Activated CD4-positive, alpha-beta memory T cell treated with anti-CD3 and anti-CD28 coated beads for 36 hours (primary cell): Measurements from ENCODE around the gene ITPR1. TPM values are rescaled to one million over a fixed set of nuclear protein-coding genes. Genes with fewer than 3 reads are reported as not detected.

Source experiments
- CTCF ChIA-PET: fragments of 350-600 bp; sonication (Branson Sonifier 250); formaldehyde crosslinking; loops from one replicate; lab custom pipeline; 2021; ENCODE audit warnings: antibody characterized with exemption, inconsistent platforms; lab: Charles Lee
- POLR2A ChIA-PET: fragments of 350-600 bp; sonication (Branson Sonifier 250); formaldehyde crosslinking; loops from one replicate; lab custom pipeline; 2021; ENCODE audit warnings: antibody characterized with exemption; lab: Charles Lee
- DNase-seq: peaks from one replicate; pipeline ENCODE4 v3.0.0-alpha.2; 2020
- H3K27ac Mint-ChIP-seq: one replicate; pipeline ENCODE4 v1.8.0; 2021; ENCODE audit warnings: mixed read lengths
- H3K27me3 Mint-ChIP-seq: one replicate; pipeline ENCODE4 v1.8.0; 2021; ENCODE audit warnings: mixed read lengths
- H3K36me3 Mint-ChIP-seq: one replicate; pipeline ENCODE4 v1.8.0; 2021; ENCODE audit warnings: mixed read lengths
- H3K4me1 Mint-ChIP-seq: one replicate; pipeline ENCODE4 v1.8.0; 2021; ENCODE audit warnings: low read depth, mixed read lengths
- H3K4me3 Mint-ChIP-seq: one replicate; pipeline ENCODE4 v1.8.0; 2021; ENCODE audit warnings: mild to moderate bottlenecking, mixed read lengths
- H3K9me3 Mint-ChIP-seq: one replicate; pipeline ENCODE4 v1.8.0; 2021; ENCODE audit warnings: mixed read lengths
- intact Hi-C: fragments of 100-400 bp; cut with micrococcal nuclease; formaldehyde crosslinking; loops from one replicate; pipeline ENCODE4 v1.15.1; 2023
- total RNA-seq, 2 experiments: library from RNA; stranded (reverse); gene quantifications; one replicate each; pipeline ENCODE4 v1.2.3, GENCODE V29; 2021

ITPR1 gene
- total RNA-seq, 2 experiments from 2014 or later, result 49.1 to 53.1 TPM

DNA sequence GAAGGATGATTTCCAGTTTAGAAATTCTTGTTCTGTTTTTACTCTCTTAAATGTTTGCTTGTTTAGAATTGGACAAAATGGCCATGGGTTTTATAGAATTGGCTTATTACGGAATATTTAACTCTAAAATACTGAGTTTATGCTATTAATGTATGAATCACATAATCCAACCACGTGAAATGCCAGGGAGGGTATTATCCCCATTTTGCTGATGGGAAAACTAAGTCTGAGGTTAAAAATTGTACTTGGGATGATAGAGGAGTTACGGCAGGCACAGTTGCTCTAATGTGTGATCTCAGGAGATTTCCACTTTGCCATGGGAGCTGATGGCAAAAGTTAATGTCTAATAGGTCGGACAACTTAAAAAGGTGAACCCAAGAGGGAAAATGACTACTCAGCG lies 194.4 kb downstream of the ITPR1 start:
- ChIA-PET CTCF (interaction anchor here (0.7 kb wide), 1 partner anchor 19 kb away, joined by 3 read pairs; no protein-coding TSS in a partner anchor), POLR2A (no interaction called here)
- DNase-seq, result no peak
- Mint-ChIP-seq H3K27me3 (no peaks in the 10 kb centered on the region), H3K36me3 (peaks cover 61% of the 10 kb centered on the region), H3K4me1 (no peaks in the 10 kb centered on the region), H3K9me3 (peaks cover 11% of the 10 kb centered on the region), H3K27ac (no peak overlapping the region), H3K4me3 (no peak overlapping the region)
- intact Hi-C loops, result no loop called here

DNA sequence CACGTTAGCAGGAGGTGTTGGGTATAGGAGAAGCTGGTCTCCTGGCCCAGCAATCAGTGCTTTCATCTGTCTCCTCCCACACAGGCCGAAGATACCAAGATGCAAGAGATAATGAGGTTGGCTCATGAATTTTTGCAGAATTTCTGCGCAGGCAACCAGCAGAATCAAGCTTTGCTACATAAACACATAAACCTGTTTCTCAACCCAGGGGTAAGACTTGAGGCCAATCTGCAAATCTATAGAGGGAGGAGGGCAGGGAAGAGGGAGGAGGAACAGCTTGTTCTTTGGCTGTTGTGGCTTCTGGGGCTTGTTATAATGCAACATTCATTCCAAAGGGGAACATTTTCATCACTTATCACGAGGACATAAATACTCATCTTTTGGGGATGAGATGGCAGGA lies 195.3 kb downstream of the ITPR1 start:
- ChIA-PET POLR2A (no interaction called here), CTCF (no interaction called here)
- Mint-ChIP-seq H3K27me3 (no peaks in the 10 kb centered on the region), H3K27ac (no peak overlapping the region), H3K36me3 (peaks cover 65% of the 10 kb centered on the region), H3K4me3 (no peak overlapping the region), H3K4me1 (no peaks in the 10 kb centered on the region), H3K9me3 (peaks cover 11% of the 10 kb centered on the region)
- DNase-seq, result no peak
- intact Hi-C loops, result no loop called here

- CTCF ChIA-PET, result no interaction called here
- POLR2A ChIA-PET, result no interaction called here
- Mint-ChIP-seq H3K27ac (no peak overlapping the region), H3K4me3 (no peak overlapping the region), H3K27me3 (no peaks in the 10 kb centered on the region), H3K9me3 (peaks cover 11% of the 10 kb centered on the region), H3K4me1 (no peaks in the 10 kb centered on the region), H3K36me3 (peaks cover 65% of the 10 kb centered on the region)
- DNase-seq, result no peak
- intact Hi-C loops, result no loop called here
These were observed 195.9 kb downstream of the ITPR1 start for GRCh38 chr3:4689021-4689420.

- H3K36me3 Mint-ChIP-seq, result peaks cover 62% of the 10 kb centered on the region
- POLR2A ChIA-PET, result no interaction called here
- CTCF ChIA-PET, result no interaction called here
These were observed 197.1 kb downstream of the ITPR1 start for GRCh38 chr3:4690277-4690676.

DNA sequence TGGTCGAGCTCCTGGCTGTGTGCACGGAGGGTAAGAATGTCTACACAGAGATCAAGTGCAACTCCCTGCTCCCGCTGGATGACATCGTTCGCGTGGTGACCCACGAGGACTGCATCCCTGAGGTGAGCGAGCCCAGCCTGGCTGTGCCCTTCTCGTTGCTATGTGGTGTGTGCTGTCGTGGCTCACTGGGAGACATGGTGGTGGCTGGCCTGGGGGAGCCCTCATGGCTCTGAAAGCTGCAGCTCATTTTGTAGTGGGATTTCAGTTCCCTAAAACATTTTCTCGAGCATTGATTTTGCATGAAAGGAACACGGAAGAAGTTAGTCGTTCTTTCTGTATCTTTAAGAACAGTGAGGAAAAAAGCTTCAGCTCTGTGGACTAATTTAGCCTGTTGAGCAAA lies 200.5 kb downstream of the ITPR1 start:
- H3K27ac Mint-ChIP-seq, result no peak overlapping the region
- H3K27me3 Mint-ChIP-seq, result no peaks in the 10 kb centered on the region
- intact Hi-C loops, result no loop called here
- no peak for DNase-seq
- ChIA-PET POLR2A (no interaction called here), CTCF (no interaction called here)
- peaks cover 5% of the 10 kb centered on the region for H3K9me3 Mint-ChIP-seq
- H3K4me1 Mint-ChIP-seq, result no peaks in the 10 kb centered on the region
- H3K36me3 Mint-ChIP-seq, result peaks cover 39% of the 10 kb centered on the region
- H3K4me3 Mint-ChIP-seq, result no peak overlapping the region

More at GRCh38 chr3:4690277-4690676, 197.1 kb downstream of the ITPR1 start:
- no peak for DNase-seq
- Mint-ChIP-seq H3K27me3 (no peaks in the 10 kb centered on the region), H3K9me3 (peaks cover 11% of the 10 kb centered on the region), H3K27ac (no peak overlapping the region), H3K4me3 (no peak overlapping the region), H3K4me1 (no peaks in the 10 kb centered on the region)
- intact Hi-C loops, result no loop called here

- intact Hi-C loops, result no loop called here
- ChIA-PET CTCF (no interaction called here), POLR2A (no interaction called here)
- Mint-ChIP-seq H3K4me3 (no peak overlapping the region), H3K9me3 (no peaks in the 10 kb centered on the region), H3K36me3 (peaks cover 33% of the 10 kb centered on the region), H3K27me3 (no peaks in the 10 kb centered on the region), H3K4me1 (no peaks in the 10 kb centered on the region), H3K27ac (no peak overlapping the region)
- DNase-seq, result no peak
These were observed 202.7 kb downstream of the ITPR1 start for GRCh38 chr3:4695846-4696245.

DNA sequence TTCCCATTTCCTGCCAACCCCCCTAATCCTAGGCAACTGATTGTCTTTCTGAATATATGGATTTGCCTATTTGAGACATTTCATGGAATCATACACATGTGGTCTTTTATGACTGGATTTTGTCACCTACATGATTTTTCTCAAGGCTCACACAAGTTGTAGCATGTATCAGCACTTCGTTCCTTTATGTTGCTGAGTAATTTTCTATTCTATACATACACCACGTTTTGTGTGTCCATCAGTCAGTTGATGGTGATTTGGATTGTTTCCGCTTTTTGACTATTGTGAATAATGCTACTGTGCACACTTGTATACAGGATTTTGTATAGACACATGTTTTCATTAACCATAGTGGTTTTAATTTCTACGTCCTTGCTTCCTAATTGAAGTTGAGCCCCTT lies 203.1 kb downstream of the ITPR1 start:
- Mint-ChIP-seq H3K27ac (no peak overlapping the region), H3K36me3 (peaks cover 31% of the 10 kb centered on the region), H3K4me1 (no peaks in the 10 kb centered on the region), H3K4me3 (no peak overlapping the region), H3K27me3 (no peaks in the 10 kb centered on the region), H3K9me3 (no peaks in the 10 kb centered on the region)
- ChIA-PET POLR2A (no interaction called here), CTCF (no interaction called here)
- DNase-seq, result no peak
- intact Hi-C loops, result no loop called here

DNA sequence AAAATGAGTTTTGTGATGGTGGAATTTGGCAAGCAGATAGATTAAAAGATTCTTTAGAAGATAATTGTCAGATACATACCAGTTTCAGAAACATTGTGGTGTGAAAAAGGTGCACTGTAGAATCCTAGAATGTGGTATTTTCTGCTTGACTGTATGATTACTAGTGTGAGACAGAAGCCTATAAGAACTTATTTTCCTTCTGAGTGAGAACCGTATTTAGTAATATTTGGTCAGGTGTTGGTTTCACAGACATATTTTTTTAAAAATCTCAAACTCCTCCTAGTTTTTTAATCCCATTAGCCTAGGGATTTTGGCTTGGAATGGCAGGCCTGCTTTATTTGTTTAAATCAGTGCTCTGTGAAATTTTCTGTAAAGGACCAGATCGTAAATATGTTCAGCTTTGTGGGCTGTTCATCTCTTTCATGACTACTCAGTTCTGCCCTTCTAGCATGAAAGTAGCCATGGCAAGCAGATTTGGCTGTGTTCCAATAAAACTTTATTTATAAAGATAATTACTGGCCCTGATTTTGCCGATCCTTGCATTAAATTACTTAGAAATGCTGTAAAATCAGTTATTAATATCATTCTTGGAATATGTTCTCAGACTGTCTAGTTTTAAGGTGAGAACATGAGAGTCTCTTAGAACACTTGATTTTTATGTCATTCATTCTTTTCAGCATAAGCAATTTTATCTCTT lies 205.1 kb downstream of the ITPR1 start:
- Mint-ChIP-seq H3K4me1 (peaks cover 6% of the 10 kb centered on the region), H3K36me3 (peaks cover 26% of the 10 kb centered on the region), H3K27me3 (no peaks in the 10 kb centered on the region), H3K4me3 (no peak overlapping the region), H3K9me3 (no peaks in the 10 kb centered on the region), H3K27ac (no peak overlapping the region)
- ChIA-PET CTCF (no interaction called here), POLR2A (no interaction called here)
- no peak for DNase-seq
- intact Hi-C loops, result no loop called here

DNA sequence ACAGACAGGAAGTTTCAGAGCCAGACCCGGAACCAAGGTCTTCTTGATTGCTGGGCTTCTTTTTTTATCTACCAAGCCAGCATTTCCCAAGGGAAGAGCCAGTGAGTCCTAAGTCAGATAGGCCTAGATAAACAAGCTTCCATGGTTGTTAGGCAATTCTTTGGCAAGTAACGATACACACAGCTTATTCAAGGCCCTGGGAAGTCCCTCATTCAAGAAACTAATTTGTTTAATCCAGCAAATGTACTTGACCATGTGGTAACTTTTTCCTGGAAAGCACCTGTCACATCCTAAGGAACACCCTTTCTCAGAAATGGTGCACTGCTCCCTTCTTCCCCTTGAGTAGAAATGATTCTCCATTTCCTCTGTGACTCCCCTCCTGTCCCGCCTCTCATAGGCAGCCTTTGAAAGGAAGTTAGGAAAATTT lies 209.9 kb downstream of the ITPR1 start:
- DNase-seq, result no peak
- intact Hi-C loops, result no loop called here
- peak overlapping the region; percentile 50 for H3K27ac Mint-ChIP-seq
- H3K36me3 Mint-ChIP-seq, result peaks cover 44% of the 10 kb centered on the region
- H3K4me1 Mint-ChIP-seq, result peaks cover 7% of the 10 kb centered on the region
- H3K4me3 Mint-ChIP-seq, result no peak overlapping the region
- peaks cover 2% of the 10 kb centered on the region for H3K9me3 Mint-ChIP-seq
- no peaks in the 10 kb centered on the region for H3K27me3 Mint-ChIP-seq
- POLR2A ChIA-PET, result interaction anchor here (0.6 kb wide), 1 partner anchor 390 kb away, joined by 5 read pairs; no protein-coding TSS in a partner anchor
- CTCF ChIA-PET, result interaction anchor here (1.5 to 1.7 kb wide), 2 partner anchors 8 to 273 kb away, joined by 4 to 5 read pairs; no protein-coding TSS in a partner anchor

DNA sequence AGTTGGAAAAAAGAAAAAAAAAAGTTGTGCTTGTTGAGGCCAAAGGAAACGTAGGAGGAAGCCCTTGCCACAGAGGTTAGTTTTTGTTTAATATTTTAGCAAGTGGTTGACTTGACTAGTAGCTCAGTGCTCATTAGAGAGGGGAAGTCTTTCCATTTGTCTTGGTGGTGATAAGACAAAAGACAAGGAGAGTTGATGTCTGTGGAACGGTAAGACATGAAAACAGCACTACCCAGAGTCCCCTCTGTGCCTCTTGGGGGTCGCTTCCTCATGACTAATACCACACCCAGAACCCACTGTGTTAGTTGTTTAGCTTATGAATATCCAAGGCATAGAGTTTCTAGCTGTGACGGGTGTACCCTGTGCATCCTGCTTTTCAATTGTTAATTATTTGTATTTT lies 211.4 kb downstream of the ITPR1 start:
- Mint-ChIP-seq H3K36me3 (peaks cover 44% of the 10 kb centered on the region), H3K4me3 (no peak overlapping the region), H3K9me3 (peaks cover 2% of the 10 kb centered on the region), H3K4me1 (peaks cover 7% of the 10 kb centered on the region), H3K27me3 (no peaks in the 10 kb centered on the region), H3K27ac (no peak overlapping the region)
- POLR2A ChIA-PET, result no interaction called here
- DNase-seq, result no peak
- CTCF ChIA-PET, result interaction anchor here (1.7 kb wide), 1 partner anchor 272 kb away, joined by 4 read pairs; no protein-coding TSS in a partner anchor
- intact Hi-C loops, result no loop called here

DNA sequence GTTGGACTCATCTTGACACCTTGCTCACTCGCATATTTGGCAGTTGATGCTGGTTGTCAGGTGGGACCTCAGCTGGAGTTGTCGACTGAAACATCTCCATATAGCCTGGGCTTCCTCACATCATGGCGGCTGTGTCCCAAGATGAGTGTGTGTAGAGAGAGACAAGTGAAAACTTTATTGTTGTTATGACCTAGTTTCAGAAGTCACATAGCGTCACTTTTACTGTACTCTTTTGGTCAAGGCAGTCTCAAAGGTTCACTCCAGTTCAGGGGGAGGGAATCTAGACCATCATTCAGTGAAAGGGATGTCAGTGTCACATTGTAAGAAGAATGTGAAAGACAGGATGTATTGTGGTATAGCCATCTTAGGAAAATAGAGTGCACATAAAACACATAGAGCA lies 214.2 kb downstream of the ITPR1 start:
- Mint-ChIP-seq H3K4me3 (no peak overlapping the region), H3K4me1 (peaks cover 9% of the 10 kb centered on the region), H3K36me3 (peaks cover 43% of the 10 kb centered on the region), H3K27ac (no peak overlapping the region), H3K9me3 (peaks cover 2% of the 10 kb centered on the region), H3K27me3 (no peaks in the 10 kb centered on the region)
- POLR2A ChIA-PET, result no interaction called here
- intact Hi-C loops, result no loop called here
- no peak for DNase-seq
- CTCF ChIA-PET, result interaction anchor here (1.1 kb wide), 1 partner anchor 9 kb away, joined by 4 read pairs; no protein-coding TSS in a partner anchor

- peaks cover 2% of the 10 kb centered on the region for H3K9me3 Mint-ChIP-seq
- H3K36me3 Mint-ChIP-seq, result peaks cover 40% of the 10 kb centered on the region
These were observed 215.1 kb downstream of the ITPR1 start for GRCh38 chr3:4708230-4708629.

GRCh38 chr3:4709341-4709740 lies 216.2 kb downstream of the ITPR1 start:
- no peak for DNase-seq
- ChIA-PET CTCF (interaction anchor here (1.0 to 10.0 kb wide), 5 partner anchors 11 to 345 kb away, joined by 3 to 267 read pairs (median 5); partner anchors contain the start of gene BHLHE40), POLR2A (no interaction called here)
- Mint-ChIP-seq H3K9me3 (peaks cover 2% of the 10 kb centered on the region), H3K4me1 (peaks cover 1% of the 10 kb centered on the region), H3K36me3 (peaks cover 35% of the 10 kb centered on the region), H3K4me3 (no peak overlapping the region), H3K27me3 (no peaks in the 10 kb centered on the region), H3K27ac (no peak overlapping the region)
- intact Hi-C loops, result no loop called here

More at GRCh38 chr3:4708230-4708629, 215.1 kb downstream of the ITPR1 start:
- Mint-ChIP-seq H3K4me3 (no peak overlapping the region), H3K27me3 (no peaks in the 10 kb centered on the region), H3K4me1 (peaks cover 3% of the 10 kb centered on the region), H3K27ac (no peak overlapping the region)
- intact Hi-C loops, result no loop called here
- ChIA-PET POLR2A (no interaction called here), CTCF (interaction anchor here (0.7 kb wide), 1 partner anchor 450 kb away, joined by 4 read pairs; no protein-coding TSS in a partner anchor)
- no peak for DNase-seq
